Fibroblast of skin of back (primary cell): ENCODE data around the gene ARL4D.
"Not testable (repeated sequence)": the region's sequence is repeated elsewhere in the genome, so short reads cannot be mapped to it uniquely, and the experiment has no call there.

ENCODE experiments used
- DNase-seq: peaks from one replicate; pipeline ENCODE4 v3.0.0-alpha.2; 2013

The ARL4D gene

GRCh38 chr17:43396491-43397060 is 2.2 kb upstream of the ARL4D start:
- DNase-seq, result no peak

GRCh38 chr17:43399839-43400328 is 1.1 kb downstream of the ARL4D start:
- no peak for DNase-seq

- DNase-seq, result peak; percentile 87
Observed at GRCh38 chr17:43400943-43401717, 2.3 kb downstream of the ARL4D start.

- no peak for DNase-seq
Observed at GRCh38 chr17:43402078-43402477, 3.3 kb downstream of the ARL4D start.

GRCh38 chr17:43402567-43402966 is 3.8 kb downstream of the ARL4D start:
- no peak for DNase-seq

GRCh38 chr17:43403846-43404245 is 5.1 kb downstream of the ARL4D start:
- DNase-seq, result no peak

- peak; percentile 68 for DNase-seq
Observed at GRCh38 chr17:43405861-43406260, 7.1 kb downstream of the ARL4D start.

GRCh38 chr17:43406676-43407645 is 8.2 kb downstream of the ARL4D start:
- DNase-seq, result peak; percentile 82

- no peak for DNase-seq
Observed at GRCh38 chr17:43409131-43409530, 10.3 kb downstream of the ARL4D start.

GRCh38 chr17:43410557-43411368 is 12.0 kb downstream of the ARL4D start:
- no peak for DNase-seq

GRCh38 chr17:43411369-43411677 is 12.5 kb downstream of the ARL4D start:
- no peak for DNase-seq

- DNase-seq, result no peak
Observed at GRCh38 chr17:43411749-43412148, 13.0 kb downstream of the ARL4D start.

GRCh38 chr17:43412166-43412565 is 13.4 kb downstream of the ARL4D start:
- DNase-seq, result no peak

GRCh38 chr17:43416998-43417890 is 18.5 kb downstream of the ARL4D start:
- DNase-seq, result peak; percentile 74

- peak; percentile 97 for DNase-seq
Observed at GRCh38 chr17:43418441-43419374, 19.9 kb downstream of the ARL4D start.

- not testable (repeated sequence) for DNase-seq
Observed at GRCh38 chr17:43419375-43419882, 20.6 kb downstream of the ARL4D start.

- no peak for DNase-seq
Observed at GRCh38 chr17:43423777-43424455, 25.1 kb downstream of the ARL4D start.

- DNase-seq, result no peak
Observed at GRCh38 chr17:43427362-43428043, 28.7 kb downstream of the ARL4D start.

GRCh38 chr17:43428524-43428923 is 29.7 kb downstream of the ARL4D start:
- DNase-seq, result no peak
